Activated naive CD8-positive, alpha-beta T cell treated with anti-CD3 and anti-CD28 coated beads, Interleukin-2, amount 50 U/mL, for 24 hours (primary cell): Measurements from ENCODE around the gene SLC10A7.

Experiments
- ATAC-seq: fragments of 150-1000 bp; cut with Tn5 transposase; one replicate; pipeline ENCODE4 v1.10.0; 2021
- DNase-seq: peaks from one replicate; pipeline ENCODE4 v3.0.0; 2021
- H3K27ac Mint-ChIP-seq: one replicate; pipeline ENCODE4 v1.8.0; 2021; ENCODE audit warnings: mild to moderate bottlenecking, mixed read lengths
- H3K27me3 Mint-ChIP-seq: one replicate; pipeline ENCODE4 v1.8.0; 2021; ENCODE audit warnings: mixed read lengths
- H3K36me3 Mint-ChIP-seq: one replicate; pipeline ENCODE4 v1.8.0; 2021; ENCODE audit warnings: low read depth, mixed read lengths
- H3K4me1 Mint-ChIP-seq: one replicate; pipeline ENCODE4 v1.8.0; 2021; ENCODE audit warnings: mixed read lengths
- H3K4me3 Mint-ChIP-seq: one replicate; pipeline ENCODE4 v1.8.0; 2021; ENCODE audit warnings: mild to moderate bottlenecking, moderate library complexity, mixed read lengths
- H3K9me3 Mint-ChIP-seq: one replicate; pipeline ENCODE4 v1.8.0; 2021; ENCODE audit warnings: mixed read lengths

The SLC10A7 gene, protein sequence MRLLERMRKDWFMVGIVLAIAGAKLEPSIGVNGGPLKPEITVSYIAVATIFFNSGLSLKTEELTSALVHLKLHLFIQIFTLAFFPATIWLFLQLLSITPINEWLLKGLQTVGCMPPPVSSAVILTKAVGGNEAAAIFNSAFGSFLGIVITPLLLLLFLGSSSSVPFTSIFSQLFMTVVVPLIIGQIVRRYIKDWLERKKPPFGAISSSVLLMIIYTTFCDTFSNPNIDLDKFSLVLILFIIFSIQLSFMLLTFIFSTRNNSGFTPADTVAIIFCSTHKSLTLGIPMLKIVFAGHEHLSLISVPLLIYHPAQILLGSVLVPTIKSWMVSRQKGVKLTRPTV

GRCh38 chr4:146521541-146522097, at the start of gene SLC10A7:
TSS of gene SLC10A7 (minus strand) at chr4:146521940. CDS start at chr4:146521717, 223 bp downstream.
- H3K36me3 Mint-ChIP-seq: no peaks in the 10 kb centered on the region
- H3K27ac Mint-ChIP-seq: no peak within 1 kb of the TSS
- peak; percentile 87 for ATAC-seq
- no peaks in the 10 kb centered on the region for H3K9me3 Mint-ChIP-seq
- H3K4me3 Mint-ChIP-seq: no peak within 1 kb of the TSS
- no peaks in the 10 kb centered on the region for H3K27me3 Mint-ChIP-seq
- peak; percentile 75 for DNase-seq
- peaks cover 19% of the 10 kb centered on the region for H3K4me1 Mint-ChIP-seq

- ATAC-seq: no peak
- Mint-ChIP-seq H3K4me3 (no peak overlapping the region), H3K9me3 (no peaks in the 10 kb centered on the region), H3K4me1 (no peaks in the 10 kb centered on the region), H3K36me3 (no peaks in the 10 kb centered on the region), H3K27ac (no peak overlapping the region), H3K27me3 (peaks cover 6% of the 10 kb centered on the region)
- DNase-seq: no peak
Measured at GRCh38 chr4:146567396-146567795, 45.7 kb upstream of the SLC10A7 start.

GRCh38 chr4:146564492-146564891, 42.8 kb upstream of the SLC10A7 start:
- Mint-ChIP-seq H3K36me3 (no peaks in the 10 kb centered on the region), H3K9me3 (no peaks in the 10 kb centered on the region), H3K27ac (no peak overlapping the region), H3K4me3 (no peak overlapping the region), H3K27me3 (peaks cover 11% of the 10 kb centered on the region), H3K4me1 (no peaks in the 10 kb centered on the region)
- DNase-seq (no peak), ATAC-seq (no peak)

GRCh38 chr4:146550161-146550560, 28.4 kb upstream of the SLC10A7 start:
- Mint-ChIP-seq H3K4me1 (no peaks in the 10 kb centered on the region), H3K36me3 (no peaks in the 10 kb centered on the region), H3K9me3 (no peaks in the 10 kb centered on the region), H3K27ac (no peak overlapping the region), H3K4me3 (no peak overlapping the region), H3K27me3 (no peaks in the 10 kb centered on the region)
- ATAC-seq (no peak), DNase-seq (no peak)

GRCh38 chr4:146548443-146548842, 26.7 kb upstream of the SLC10A7 start:
- no peak for ATAC-seq
- Mint-ChIP-seq H3K27me3 (peaks cover 3% of the 10 kb centered on the region), H3K4me3 (no peak overlapping the region), H3K4me1 (no peaks in the 10 kb centered on the region), H3K9me3 (peaks cover 11% of the 10 kb centered on the region), H3K27ac (no peak overlapping the region), H3K36me3 (no peaks in the 10 kb centered on the region)
- DNase-seq: no peak

- H3K4me1 Mint-ChIP-seq: no peaks in the 10 kb centered on the region
- H3K4me3 Mint-ChIP-seq: no peak overlapping the region
- ATAC-seq (no peak), DNase-seq (no peak)
- H3K27me3 Mint-ChIP-seq: peaks cover 23% of the 10 kb centered on the region
- no peaks in the 10 kb centered on the region for H3K36me3 Mint-ChIP-seq
- peaks cover 35% of the 10 kb centered on the region for H3K9me3 Mint-ChIP-seq
- no peak overlapping the region for H3K27ac Mint-ChIP-seq
Measured at GRCh38 chr4:146545102-146545501, 23.4 kb upstream of the SLC10A7 start.

DNA sequence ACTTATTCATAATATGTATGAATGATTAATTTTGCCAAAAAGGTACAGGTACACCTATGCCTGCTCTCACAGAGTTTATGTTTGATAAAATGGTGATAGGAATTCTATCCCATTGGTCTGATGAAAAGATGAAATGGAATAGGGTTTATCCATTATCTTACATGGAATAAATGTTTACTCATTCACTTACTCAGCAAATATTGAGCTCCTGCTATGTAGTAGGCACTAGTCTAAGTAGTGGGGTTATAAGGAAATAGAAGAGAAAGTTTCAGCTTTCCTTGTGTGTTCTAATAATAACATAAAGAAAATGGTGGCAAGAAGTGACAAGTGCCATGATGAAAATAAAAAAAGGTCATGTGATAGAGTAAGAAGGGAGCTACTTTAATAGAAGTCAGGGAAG, 12.4 kb upstream of the SLC10A7 start:
- H3K4me3 Mint-ChIP-seq: no peak overlapping the region
- H3K27me3 Mint-ChIP-seq: no peaks in the 10 kb centered on the region
- no peak for DNase-seq

GRCh38 chr4:146525754-146526153, 4.0 kb upstream of the SLC10A7 start:
- no peaks in the 10 kb centered on the region for H3K36me3 Mint-ChIP-seq
- no peaks in the 10 kb centered on the region for H3K27me3 Mint-ChIP-seq
- DNase-seq (no peak), ATAC-seq (no peak)
- no peak overlapping the region for H3K4me3 Mint-ChIP-seq
- peaks cover 16% of the 10 kb centered on the region for H3K4me1 Mint-ChIP-seq
- peaks cover 7% of the 10 kb centered on the region for H3K9me3 Mint-ChIP-seq
- no peak overlapping the region for H3K27ac Mint-ChIP-seq

More for the DNA sequence above, 12.4 kb upstream of the SLC10A7 start:
- H3K4me1 Mint-ChIP-seq: no peaks in the 10 kb centered on the region
- H3K36me3 Mint-ChIP-seq: no peaks in the 10 kb centered on the region
- no peak for ATAC-seq
- no peak overlapping the region for H3K27ac Mint-ChIP-seq
- H3K9me3 Mint-ChIP-seq: peaks cover 23% of the 10 kb centered on the region

DNA sequence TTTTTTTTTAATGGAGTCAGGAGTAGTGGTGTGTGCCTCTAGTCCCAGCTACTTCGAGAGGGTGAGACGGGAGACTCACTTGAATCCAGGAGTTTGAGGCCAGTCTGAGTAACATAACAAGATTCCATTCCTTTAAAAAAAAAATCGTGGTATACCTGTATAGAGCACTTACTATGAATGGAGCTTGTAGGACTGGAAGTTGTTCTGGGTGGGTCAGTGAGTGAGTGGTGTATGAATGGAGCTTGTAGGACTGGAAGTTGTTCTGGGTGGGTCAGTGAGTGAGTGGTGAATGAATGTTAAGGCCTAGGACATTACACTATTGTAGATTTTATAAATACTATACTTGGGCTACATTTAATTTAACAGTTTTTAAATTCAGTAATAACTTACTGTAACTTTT, 2.9 kb upstream of the SLC10A7 start:
- Mint-ChIP-seq H3K4me1 (peaks cover 16% of the 10 kb centered on the region), H3K27me3 (no peaks in the 10 kb centered on the region), H3K36me3 (no peaks in the 10 kb centered on the region), H3K9me3 (no peaks in the 10 kb centered on the region), H3K27ac (no peak overlapping the region), H3K4me3 (no peak overlapping the region)
- no peak for ATAC-seq
- DNase-seq: no peak

DNA sequence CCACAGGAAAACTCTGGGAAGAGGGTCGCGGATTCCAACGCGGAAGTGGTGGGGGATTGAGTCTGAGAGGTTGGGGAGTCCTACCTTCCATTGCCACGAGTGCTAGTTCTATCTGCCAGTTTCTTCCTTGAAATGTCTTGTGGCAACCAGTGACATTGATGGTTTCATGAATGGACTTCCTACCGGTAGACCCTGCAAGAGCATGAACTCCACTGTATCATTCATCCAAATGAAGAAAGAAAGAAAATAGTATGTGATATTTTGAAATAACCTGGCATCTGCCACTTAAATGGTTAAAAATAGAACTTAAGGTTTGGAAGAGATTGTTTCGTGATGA, 1.1 kb upstream of the SLC10A7 start:
- no peak overlapping the region for H3K27ac Mint-ChIP-seq

GRCh38 chr4:146522098-146522868, 543 bp upstream of the SLC10A7 start:
- Mint-ChIP-seq H3K27ac (no peak overlapping the region), H3K27me3 (no peaks in the 10 kb centered on the region), H3K4me3 (no peak overlapping the region), H3K36me3 (no peaks in the 10 kb centered on the region), H3K9me3 (no peaks in the 10 kb centered on the region), H3K4me1 (peaks cover 19% of the 10 kb centered on the region)
- DNase-seq (peak; percentile 90), ATAC-seq (peak; percentile 84)

More for the DNA sequence above, 1.1 kb upstream of the SLC10A7 start:
- DNase-seq: no peak
- ATAC-seq: no peak
- H3K9me3 Mint-ChIP-seq: no peaks in the 10 kb centered on the region
- no peaks in the 10 kb centered on the region for H3K36me3 Mint-ChIP-seq
- peaks cover 19% of the 10 kb centered on the region for H3K4me1 Mint-ChIP-seq
- H3K27me3 Mint-ChIP-seq: no peaks in the 10 kb centered on the region
- no peak overlapping the region for H3K4me3 Mint-ChIP-seq

DNA sequence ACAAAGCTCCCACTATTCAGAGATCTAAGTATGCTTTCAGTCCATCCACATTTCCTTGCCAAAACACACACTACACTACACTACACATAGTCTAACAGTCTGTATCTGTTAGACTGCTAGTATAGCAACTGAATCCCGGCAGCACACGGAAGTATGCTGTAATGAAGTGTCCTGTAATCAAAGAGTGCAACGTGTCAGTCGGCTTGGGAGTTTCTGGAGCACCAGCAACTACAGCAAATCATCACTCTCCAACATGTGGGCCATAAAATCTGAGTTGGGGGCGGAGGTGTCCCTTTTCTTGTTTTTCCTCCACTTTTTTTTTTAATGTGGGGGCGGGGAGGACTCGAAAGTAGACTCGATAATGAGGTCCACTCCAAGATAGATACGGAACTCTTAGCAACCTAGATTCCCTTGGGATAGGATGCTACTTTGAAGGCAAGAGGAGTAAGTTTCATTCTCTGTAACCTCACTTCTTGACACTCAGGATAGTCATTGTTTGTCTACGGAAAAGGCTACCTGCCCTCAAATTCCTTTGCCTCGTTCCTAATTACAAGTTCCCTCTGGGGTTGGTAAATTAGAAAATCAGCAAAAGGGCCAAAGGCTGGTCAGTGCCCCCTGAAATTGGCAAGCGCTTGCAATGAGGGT, 722 bp downstream of the SLC10A7 start:
- ATAC-seq (peak; percentile 35), DNase-seq (peak; percentile 14)
- peaks cover 19% of the 10 kb centered on the region for H3K4me1 Mint-ChIP-seq
- H3K4me3 Mint-ChIP-seq: no peak overlapping the region
- H3K36me3 Mint-ChIP-seq: peaks cover 2% of the 10 kb centered on the region
- H3K9me3 Mint-ChIP-seq: no peaks in the 10 kb centered on the region
- H3K27me3 Mint-ChIP-seq: no peaks in the 10 kb centered on the region
- H3K27ac Mint-ChIP-seq: no peak overlapping the region

- no peak for DNase-seq
- no peaks in the 10 kb centered on the region for H3K9me3 Mint-ChIP-seq
- no peaks in the 10 kb centered on the region for H3K27me3 Mint-ChIP-seq
- H3K36me3 Mint-ChIP-seq: peaks cover 16% of the 10 kb centered on the region
- peaks cover 3% of the 10 kb centered on the region for H3K4me1 Mint-ChIP-seq
- no peak overlapping the region for H3K4me3 Mint-ChIP-seq
- ATAC-seq: no peak
- no peak overlapping the region for H3K27ac Mint-ChIP-seq
Measured at GRCh38 chr4:146514651-146515357, 6.9 kb downstream of the SLC10A7 start.

DNA sequence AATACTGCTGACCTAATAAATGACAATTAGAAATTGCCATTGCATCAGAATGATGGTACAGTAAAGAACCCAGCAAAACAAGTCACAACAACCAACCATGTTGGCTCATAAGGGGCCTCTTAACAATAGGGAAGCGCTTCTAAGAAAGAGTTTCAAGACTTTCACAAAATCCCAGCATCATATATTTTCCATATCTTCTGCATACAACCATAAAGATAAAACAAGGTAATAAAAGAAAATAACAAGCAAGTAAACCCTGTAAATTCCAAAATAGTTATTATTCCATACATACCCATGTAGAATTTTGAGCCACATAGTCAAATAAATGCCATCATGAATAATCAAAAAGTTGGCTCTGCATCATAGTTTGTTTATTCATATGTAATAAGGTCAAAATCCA, 8.2 kb downstream of the SLC10A7 start:
- Mint-ChIP-seq H3K9me3 (no peaks in the 10 kb centered on the region), H3K27me3 (no peaks in the 10 kb centered on the region), H3K4me1 (peaks cover 1% of the 10 kb centered on the region), H3K4me3 (no peak overlapping the region), H3K27ac (no peak overlapping the region), H3K36me3 (peaks cover 26% of the 10 kb centered on the region)
- no peak for ATAC-seq
- DNase-seq: no peak
